Measurements from ENCODE around the gene LRP4.

DNA sequence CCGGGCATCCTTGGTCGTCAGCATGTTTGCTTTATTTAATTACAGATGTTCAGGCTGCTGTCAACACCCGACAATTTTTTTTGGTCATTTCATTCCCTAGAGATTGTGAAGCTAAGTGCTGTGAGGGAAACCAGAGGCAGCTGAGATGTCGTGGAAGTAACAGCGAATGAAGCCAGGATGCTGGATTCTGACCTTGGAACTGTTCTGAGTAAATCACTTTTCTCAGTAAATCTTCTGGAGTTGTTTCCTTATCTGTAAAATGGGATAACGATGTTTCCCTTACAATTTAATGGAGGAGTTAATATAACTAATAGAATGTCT is 71.9 kb downstream of the LRP4 start:
- TF ChIP-seq, protein P1, sequence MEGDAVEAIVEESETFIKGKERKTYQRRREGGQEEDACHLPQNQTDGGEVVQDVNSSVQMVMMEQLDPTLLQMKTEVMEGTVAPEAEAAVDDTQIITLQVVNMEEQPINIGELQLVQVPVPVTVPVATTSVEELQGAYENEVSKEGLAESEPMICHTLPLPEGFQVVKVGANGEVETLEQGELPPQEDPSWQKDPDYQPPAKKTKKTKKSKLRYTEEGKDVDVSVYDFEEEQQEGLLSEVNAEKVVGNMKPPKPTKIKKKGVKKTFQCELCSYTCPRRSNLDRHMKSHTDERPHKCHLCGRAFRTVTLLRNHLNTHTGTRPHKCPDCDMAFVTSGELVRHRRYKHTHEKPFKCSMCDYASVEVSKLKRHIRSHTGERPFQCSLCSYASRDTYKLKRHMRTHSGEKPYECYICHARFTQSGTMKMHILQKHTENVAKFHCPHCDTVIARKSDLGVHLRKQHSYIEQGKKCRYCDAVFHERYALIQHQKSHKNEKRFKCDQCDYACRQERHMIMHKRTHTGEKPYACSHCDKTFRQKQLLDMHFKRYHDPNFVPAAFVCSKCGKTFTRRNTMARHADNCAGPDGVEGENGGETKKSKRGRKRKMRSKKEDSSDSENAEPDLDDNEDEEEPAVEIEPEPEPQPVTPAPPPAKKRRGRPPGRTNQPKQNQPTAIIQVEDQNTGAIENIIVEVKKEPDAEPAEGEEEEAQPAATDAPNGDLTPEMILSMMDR (IDR thresholded peaks at IDR 0.05; ENCODE audit: poor library complexity, severe bottlenecking) = no peak
- TF ChIP-seq, protein P2, sequence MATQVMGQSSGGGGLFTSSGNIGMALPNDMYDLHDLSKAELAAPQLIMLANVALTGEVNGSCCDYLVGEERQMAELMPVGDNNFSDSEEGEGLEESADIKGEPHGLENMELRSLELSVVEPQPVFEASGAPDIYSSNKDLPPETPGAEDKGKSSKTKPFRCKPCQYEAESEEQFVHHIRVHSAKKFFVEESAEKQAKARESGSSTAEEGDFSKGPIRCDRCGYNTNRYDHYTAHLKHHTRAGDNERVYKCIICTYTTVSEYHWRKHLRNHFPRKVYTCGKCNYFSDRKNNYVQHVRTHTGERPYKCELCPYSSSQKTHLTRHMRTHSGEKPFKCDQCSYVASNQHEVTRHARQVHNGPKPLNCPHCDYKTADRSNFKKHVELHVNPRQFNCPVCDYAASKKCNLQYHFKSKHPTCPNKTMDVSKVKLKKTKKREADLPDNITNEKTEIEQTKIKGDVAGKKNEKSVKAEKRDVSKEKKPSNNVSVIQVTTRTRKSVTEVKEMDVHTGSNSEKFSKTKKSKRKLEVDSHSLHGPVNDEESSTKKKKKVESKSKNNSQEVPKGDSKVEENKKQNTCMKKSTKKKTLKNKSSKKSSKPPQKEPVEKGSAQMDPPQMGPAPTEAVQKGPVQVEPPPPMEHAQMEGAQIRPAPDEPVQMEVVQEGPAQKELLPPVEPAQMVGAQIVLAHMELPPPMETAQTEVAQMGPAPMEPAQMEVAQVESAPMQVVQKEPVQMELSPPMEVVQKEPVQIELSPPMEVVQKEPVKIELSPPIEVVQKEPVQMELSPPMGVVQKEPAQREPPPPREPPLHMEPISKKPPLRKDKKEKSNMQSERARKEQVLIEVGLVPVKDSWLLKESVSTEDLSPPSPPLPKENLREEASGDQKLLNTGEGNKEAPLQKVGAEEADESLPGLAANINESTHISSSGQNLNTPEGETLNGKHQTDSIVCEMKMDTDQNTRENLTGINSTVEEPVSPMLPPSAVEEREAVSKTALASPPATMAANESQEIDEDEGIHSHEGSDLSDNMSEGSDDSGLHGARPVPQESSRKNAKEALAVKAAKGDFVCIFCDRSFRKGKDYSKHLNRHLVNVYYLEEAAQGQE (IDR thresholded peaks at IDR 0.05; ENCODE audit: borderline replicate concordance) = no peak
- TF ChIP-seq EP300 (conservative IDR thresholded peaks at IDR 0.05; ENCODE audit: poor library complexity, severe bottlenecking) = no peak
- no peak for TF ChIP-seq RAD21 (conservative IDR thresholded peaks at IDR 0.05)
